Spleen (tissue), 7 donors: ENCODE data around the gene IHH.

Experiments
- CTCF ChIP-seq, 11 experiments: fragments of 200-600 bp in 7 of 11; fragments of 450-650 bp in 4 of 11; sonication (generic) in 4 of 11; IDR thresholded peaks in 8 of 11; conservative IDR thresholded peaks in 3 of 11; 1 replicate in 7 of 11; 2 replicates in 4 of 11; pipeline versions ENCODE4 v1.4.0 to v1.8.0; 2016 to 2021; ENCODE audit warnings: antibody characterized with exemption in 11 of 11, inconsistent platforms in 4 of 11, mild to moderate bottlenecking in 1 of 11
- POLR2A ChIP-seq, 3 donors: fragments of 450-650 bp; IDR thresholded peaks; one replicate each; pipeline ENCODE4 v1.5.1; 2017; ENCODE audit warnings: antibody characterized with exemption in 3 of 3, mild to moderate bottlenecking in 1 of 3
- POLR2AphosphoS5 ChIP-seq, 3 donors: sonication (generic); formaldehyde crosslinking; IDR thresholded peaks; one replicate each; pipeline ENCODE4 v1.5.1; 2017; ENCODE audit warnings: antibody characterized with exemption in 3 of 3
- donor health status: DM: no; HTN: no; CAD: no; lungs with moderate emphysema.
- donor health status: DM: no; HTN: no; CAD: no.
- donor health status: DM: no; HTN: no; CAD: no.

GRCh38 chr2:219025637-219026585 is 34.8 kb downstream of the IHH start:
- TF ChIP-seq POLR2A (IDR thresholded peaks at IDR 0.05) (no peak), CTCF (IDR thresholded peaks at IDR 0.05 in 8 of 11, conservative IDR thresholded peaks at IDR 0.05 in 3 of 11) (no peak), POLR2AphosphoS5 (IDR thresholded peaks at IDR 0.05) (no peak)
